ENCODE results near the gene GPR78.

GPR78 gene

DNA sequence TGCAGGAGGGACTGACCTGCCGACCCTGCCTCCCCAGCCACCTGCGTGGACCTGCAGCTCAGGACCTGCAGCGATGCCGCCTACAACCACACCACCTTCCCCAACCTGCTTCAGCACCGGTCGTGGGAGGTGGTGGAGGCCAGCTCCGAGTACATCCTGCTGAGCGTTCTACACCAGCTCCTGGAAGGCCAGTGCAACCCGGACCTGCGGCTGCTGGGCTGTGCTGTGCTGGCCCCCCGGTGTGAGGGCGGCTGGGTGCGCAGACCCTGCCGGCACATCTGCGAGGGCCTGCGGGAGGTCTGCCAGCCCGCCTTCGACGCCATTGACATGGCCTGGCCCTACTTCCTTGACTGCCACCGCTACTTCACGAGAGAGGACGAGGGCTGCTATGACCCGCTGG lies 20.9 kb downstream of the GPR78 start:
- no peak for DNase-seq

- no peak for DNase-seq
Measured at GRCh38 chr4:8601556-8601955, 21.4 kb downstream of the GPR78 start.

GRCh38 chr4:8602686-8603430 lies 22.7 kb downstream of the GPR78 start:
- no peak for DNase-seq

DNA sequence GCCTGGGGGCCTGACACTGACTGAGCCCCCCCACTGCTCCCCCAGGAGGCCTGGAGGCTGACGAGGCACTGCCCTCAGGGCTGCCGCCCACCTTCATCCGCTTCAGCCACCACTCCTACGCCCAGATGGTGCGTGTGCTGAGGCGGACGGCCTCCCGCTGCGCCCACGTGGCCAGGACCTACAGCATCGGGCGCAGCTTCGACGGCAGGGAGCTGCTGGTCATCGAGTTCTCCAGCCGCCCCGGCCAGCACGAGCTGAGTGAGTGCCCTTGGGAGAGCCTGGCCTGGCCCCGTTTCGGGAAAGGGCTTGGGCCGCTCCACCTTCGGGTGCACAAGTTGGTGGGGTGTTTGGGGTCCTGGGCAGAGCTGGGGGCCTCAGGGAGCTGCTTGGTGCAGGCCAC lies 23.7 kb downstream of the GPR78 start:
- DNase-seq = no peak

DNA sequence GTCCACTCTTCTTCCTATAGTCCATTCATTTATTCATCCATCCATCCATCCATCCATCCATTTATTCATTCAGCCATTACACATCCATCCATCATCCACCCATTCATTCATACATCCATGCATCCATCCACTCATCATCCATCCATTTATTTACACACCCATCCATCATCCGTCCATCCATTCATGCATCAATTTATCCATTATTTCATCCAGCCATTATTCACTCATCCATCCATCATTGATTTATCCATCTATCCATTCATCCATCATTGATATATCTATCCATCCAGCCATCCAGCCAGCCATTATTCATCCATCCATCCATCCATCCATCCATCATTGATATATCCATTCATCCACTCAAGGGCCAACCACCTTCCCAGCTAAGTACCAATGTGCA lies 25.1 kb downstream of the GPR78 start:
- no peak for DNase-seq

DNA sequence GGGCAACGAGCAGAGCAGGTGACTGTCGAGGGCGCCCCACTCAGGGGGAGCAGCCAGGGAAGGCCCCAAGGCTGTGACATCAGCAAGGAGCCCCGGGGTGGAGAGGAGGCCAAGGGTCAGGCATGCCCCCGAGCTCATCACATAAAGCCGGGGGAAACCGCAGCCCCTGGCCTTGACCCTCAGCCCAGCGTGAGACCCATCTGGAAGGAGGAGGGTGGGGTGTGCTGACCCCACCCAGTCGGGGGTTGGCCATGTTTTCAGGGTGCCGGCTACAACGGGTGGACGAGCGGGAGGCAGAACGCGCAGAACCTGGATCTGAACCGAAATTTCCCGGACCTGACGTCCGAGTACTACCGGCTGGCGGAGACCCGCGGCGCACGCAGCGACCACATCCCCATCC lies 26.3 kb downstream of the GPR78 start:
- DNase-seq = no peak

DNA sequence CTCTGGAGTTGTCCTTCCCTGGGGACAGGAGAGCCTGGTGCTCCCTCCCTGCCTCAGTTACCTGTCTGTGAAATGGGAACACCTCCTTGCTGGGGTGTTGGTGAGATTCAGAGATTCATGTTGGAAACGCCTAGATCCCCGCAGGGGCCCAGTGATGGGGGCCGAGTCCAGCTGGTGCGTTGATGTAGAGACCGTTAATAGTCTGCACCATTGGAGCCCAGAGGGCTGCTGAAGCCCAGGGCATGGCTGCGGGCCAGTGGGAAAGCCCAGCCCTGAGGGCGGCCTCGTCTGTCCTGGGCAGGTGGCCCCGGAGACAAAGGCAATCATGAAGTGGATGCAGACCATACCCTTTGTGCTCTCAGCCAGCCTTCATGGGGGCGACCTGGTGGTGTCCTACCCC lies 26.8 kb downstream of the GPR78 start:
- no peak for DNase-seq

DNA sequence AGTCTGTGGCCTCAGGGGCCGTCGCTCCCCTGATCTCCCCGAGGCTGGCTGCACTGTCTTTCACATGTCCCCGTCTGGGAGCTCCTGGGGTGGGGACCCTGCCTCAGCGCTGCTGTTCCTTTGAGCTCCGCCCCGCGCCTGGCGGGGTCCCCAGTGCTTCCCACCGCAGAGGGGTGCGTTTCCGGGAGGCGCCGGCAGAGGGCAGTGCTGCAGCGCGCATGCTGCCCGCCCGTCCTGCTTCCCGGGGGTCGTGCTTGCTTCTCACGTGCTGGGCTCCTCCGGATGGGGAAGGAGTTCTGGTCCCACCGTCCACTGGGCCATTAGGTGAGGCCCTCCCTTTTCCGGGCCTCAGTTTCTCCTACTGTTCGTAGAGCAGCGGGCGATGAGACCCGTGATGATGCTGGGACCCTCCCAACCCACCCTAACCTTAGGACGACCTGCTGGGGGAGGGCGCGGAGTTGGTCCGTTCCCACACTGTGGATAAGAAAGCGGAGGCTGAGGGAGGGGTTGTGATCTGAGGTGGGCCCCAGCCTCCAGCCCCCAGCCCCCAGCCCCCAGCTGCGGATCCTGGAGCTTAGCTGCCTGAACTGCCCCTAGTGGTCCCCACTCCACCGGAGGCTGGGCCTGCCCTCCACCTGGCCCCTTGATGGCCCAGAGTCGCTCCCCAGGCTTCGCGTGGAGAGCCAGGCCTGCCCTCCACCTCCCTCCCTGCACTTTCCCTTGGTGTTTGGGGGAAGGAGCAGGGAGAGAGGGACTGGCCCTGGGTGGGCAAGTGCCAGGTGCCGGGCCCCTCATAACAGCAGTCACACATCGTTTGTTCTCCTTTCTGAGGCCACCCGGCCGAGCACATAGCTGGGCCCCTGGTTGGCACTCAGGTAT lies 27.6 kb downstream of the GPR78 start:
- peak; percentile 17 to 50 (median 24) for DNase-seq

DNA sequence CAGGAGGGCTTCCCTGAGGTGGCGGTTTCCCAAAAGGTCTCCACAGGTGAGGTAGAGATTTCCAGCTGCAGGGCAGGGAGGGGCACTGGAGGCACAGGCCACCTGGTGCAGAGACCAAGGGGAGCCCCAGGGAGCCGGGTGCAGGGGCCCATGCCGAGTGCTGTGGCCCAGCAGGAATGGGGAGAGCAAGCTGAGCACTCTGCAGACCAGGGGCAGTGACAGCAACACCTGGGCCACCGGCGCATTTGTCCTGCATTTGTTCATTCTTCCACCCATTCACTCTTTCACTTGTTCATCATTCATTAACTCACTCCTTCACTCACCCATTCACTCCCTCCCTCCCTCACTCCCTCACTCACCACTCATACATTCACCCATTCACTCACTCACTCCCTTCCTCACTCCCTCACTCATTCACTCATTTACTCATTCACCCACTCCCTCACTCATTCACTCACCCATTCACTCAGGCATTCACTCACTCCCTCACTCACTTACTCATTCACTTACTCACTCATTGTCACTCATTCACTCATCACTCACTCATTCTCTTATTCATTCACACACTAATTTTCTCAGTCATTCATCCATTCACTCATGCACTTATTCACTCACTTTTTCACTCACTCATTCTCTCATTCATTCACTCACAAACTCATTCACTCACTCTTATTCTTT lies 28.7 kb downstream of the GPR78 start:
- no peak for DNase-seq

GRCh38 chr4:8609406-8609805 lies 29.2 kb downstream of the GPR78 start:
- DNase-seq = no peak

DNA sequence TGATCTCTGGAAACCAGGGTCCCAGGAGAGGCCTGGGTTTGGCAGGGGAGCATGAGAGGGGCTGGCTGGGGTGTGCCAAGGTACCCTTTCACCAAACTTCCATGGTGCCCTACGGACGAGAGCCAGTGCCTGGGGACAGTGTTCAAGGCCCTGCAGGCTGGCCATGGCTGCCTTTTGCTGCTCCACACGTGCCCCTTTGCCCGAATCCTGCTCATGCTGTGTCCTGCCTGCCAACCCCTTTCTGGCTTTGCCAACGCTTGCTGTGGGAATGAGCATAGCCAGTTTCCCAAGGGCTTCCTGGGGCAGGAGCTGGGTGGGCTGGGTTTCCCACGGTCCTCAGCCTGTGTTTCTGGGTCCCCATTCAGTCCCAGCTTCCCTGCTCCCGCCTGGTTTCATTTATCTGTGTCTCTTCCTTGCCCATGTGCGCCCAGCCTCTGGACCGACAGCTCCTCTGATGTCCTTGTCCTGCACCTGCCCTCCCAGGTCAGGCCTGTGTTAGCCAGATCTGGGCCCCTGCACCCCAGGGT lies 29.7 kb downstream of the GPR78 start:
- DNase-seq = no peak

GRCh38 chr4:8610858-8611616 lies 30.8 kb downstream of the GPR78 start:
- DNase-seq = no peak

GRCh38 chr4:8612646-8613045 lies 32.5 kb downstream of the GPR78 start:
- DNase-seq = no peak

DNA sequence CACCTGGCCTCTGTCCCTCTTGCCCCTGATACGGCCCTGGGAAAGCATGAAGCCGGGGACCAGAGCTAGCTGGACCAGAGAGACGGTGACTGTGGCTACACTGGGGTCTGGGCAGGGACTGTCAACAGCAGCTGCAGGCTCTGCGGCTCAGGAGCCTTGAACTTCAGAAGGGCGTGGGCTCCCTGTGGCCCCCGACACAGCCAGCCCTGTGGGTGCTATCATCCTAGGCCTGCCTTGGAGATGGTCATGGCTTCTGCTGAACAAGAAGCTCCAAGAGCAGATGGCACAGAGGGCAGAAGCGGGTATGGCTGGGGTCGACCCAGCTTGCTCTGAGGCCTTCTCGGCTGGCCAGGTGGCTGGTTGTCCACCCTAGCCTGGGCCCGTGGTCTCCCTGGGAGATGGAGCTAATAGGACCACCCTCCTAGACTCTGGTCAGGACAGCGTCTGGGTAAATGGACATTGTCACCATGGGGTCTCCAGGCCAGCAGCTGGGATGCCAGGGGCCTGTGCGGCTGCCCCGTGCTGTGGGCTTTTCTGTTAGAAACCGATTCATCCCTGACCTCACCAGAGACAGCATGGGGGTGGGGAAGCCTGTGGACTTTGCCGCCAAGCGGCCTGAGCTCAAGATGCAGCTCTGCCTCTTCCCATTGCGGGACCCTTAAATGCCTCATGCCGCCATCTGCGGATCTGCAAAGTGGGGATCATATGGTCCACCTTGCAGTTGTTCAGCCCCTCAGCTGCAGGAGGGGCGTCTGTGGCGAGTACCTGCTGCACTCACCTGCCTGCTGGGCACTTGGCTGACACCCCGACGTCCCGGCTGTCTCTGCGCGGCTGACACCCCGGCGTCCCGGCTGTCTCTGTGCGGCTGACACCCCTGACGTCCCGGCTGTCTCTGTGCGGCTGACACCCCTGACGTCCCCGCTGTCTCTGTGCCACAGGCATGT lies 33.5 kb downstream of the GPR78 start:
- DNase-seq = no peak

GRCh38 chr4:8614365-8615193 lies 34.4 kb downstream of the GPR78 start:
- DNase-seq = no peak

DNA sequence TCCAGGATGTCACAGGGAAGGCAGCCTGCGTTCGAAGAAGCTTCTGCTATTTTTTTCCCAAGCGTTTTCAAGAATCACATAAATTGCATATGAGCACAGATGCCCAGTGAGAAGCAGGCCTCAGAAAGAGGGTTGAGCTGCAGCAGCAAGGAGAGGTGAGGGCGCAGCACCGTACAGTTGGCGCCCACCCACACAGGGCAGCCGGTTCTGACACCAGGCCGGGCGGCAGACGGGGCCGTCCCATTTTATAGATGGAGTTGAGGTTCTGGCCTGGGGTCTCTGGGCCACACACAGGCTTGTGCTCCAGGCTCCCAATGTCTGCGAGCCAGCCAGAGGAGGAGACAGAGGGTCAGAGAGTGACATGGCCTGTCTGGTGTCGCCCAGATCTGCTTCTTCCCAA lies 35.2 kb downstream of the GPR78 start:
- DNase-seq = no peak

GRCh38 chr4:8615921-8616787 lies 36.0 kb downstream of the GPR78 start:
- no peak for DNase-seq

DNA sequence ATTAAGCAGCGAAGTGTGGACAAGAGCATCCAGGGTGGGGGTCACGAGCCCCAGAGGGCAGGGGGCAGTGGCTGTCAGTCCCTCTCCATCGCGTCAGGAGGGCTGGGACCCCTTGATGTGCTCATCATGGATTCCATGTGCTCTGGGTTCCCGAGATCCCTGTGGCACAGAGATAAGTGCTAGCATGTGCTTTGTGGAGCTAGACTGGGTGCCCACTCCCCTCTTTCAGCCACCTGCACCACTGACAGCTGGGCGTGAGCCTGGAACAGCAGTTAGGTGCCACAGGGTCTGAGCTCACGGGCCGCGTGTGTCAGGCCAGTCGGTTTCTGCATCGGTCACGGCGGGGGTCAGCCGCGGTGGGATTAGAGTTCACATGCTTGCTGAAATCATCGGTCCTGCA lies 36.6 kb downstream of the GPR78 start:
- no peak for DNase-seq

- DNase-seq = no peak
Measured at GRCh38 chr4:8617486-8618040, 37.4 kb downstream of the GPR78 start.
